GM23338 (cell line): ENCODE measurements around the gene SLC6A18. TPM values are rescaled to one million over a fixed set of nuclear protein-coding genes. Genes with fewer than 3 reads are reported as not detected.

Experiments
- ATAC-seq: fragments of 200-7000 bp; cut with Tn5 transposase; 3 replicates; pipeline ENCODE4 v1.9.1; 2020
- DNase-seq: peaks from one replicate; pipeline ENCODE4 v3.0.0-alpha.2; 2015; ENCODE audit warnings: low spot score
- H2AFZ ChIP-seq: fragments of 200-600 bp; sonication (generic); 2 replicates; pipeline ENCODE4 v1.8.0; 2016; ENCODE audit warnings: antibody characterized with exemption, mild to moderate bottlenecking, moderate library complexity
- H3F3A ChIP-seq: fragments of 200-600 bp; sonication (generic); replicated peaks from 2 replicates; pipeline ENCODE4 v1.8.0; 2017; ENCODE audit warnings: antibody characterized with exemption, mixed run types, low read depth
- H3K27ac ChIP-seq: fragments of 200-600 bp; sonication (generic); 2 replicates; pipeline ENCODE4 v1.6.1; 2016; ENCODE audit warnings: low read depth
- H3K27me3 ChIP-seq: fragments of 200-600 bp; sonication (generic); 2 replicates; pipeline ENCODE4 v1.8.0; 2016; ENCODE audit warnings: mild to moderate bottlenecking, mixed run types, moderate library complexity; ENCODE audit not compliant: insufficient read depth
- H3K36me3 ChIP-seq: fragments of 200-600 bp; sonication (generic); 2 replicates; pipeline ENCODE4 v1.8.0; 2016; ENCODE audit warnings: mild to moderate bottlenecking; ENCODE audit not compliant: insufficient read depth
- H3K4me1 ChIP-seq: fragments of 200-600 bp; sonication (generic); 2 replicates; pipeline ENCODE4 v1.8.0; 2016; ENCODE audit warnings: mild to moderate bottlenecking, moderate library complexity; ENCODE audit not compliant: insufficient read depth
- H3K4me2 ChIP-seq: fragments of 200-600 bp; sonication (generic); 2 replicates; pipeline ENCODE4 v1.7.1; 2017; ENCODE audit warnings: mixed run types
- H3K4me3 ChIP-seq: fragments of 200-600 bp; sonication (generic); 2 replicates; pipeline ENCODE4 v1.6.1; 2016; ENCODE audit warnings: mixed run types
- H3K79me2 ChIP-seq: fragments of 200-600 bp; sonication (generic); replicated peaks from 2 replicates; pipeline ENCODE4 v1.8.0; 2017; ENCODE audit warnings: mild to moderate bottlenecking; ENCODE audit not compliant: insufficient read depth
- H3K9me2 ChIP-seq: fragments of 200-600 bp; sonication (generic); 2 replicates; pipeline ENCODE4 v1.8.0; 2017; ENCODE audit not compliant: insufficient read depth
- H4K20me1 ChIP-seq: fragments of 200-600 bp; sonication (generic); replicated peaks from 2 replicates; pipeline ENCODE4 v1.8.0; 2017; ENCODE audit warnings: mild to moderate bottlenecking; ENCODE audit not compliant: insufficient read depth
- H3K27ac Mint-ChIP-seq: 2 replicates; pipeline ENCODE4 v1.8.0; 2020; ENCODE audit warnings: inconsistent platforms, mild to moderate bottlenecking, moderate library complexity, mixed read lengths
- H3K27me3 Mint-ChIP-seq: 3 replicates; pipeline ENCODE4 v1.8.0; 2022; ENCODE audit warnings: low read depth, mild to moderate bottlenecking, moderate library complexity, mixed read lengths, inconsistent platforms; ENCODE audit not compliant: insufficient read depth, poor library complexity
- H3K36me3 Mint-ChIP-seq: 3 replicates; pipeline ENCODE4 v1.8.0; 2021; ENCODE audit warnings: low read depth, mild to moderate bottlenecking, inconsistent platforms, moderate library complexity, mixed read lengths
- H3K4me1 Mint-ChIP-seq: 3 replicates; pipeline ENCODE4 v1.8.0; 2020; ENCODE audit warnings: mild to moderate bottlenecking, inconsistent platforms, mixed read lengths
- H3K4me3 Mint-ChIP-seq: 3 replicates; pipeline ENCODE4 v1.8.0; 2021; ENCODE audit warnings: moderate library complexity, mild to moderate bottlenecking, inconsistent platforms, mixed read lengths
- H3K9me3 Mint-ChIP-seq: 3 replicates; pipeline ENCODE4 v1.8.0; 2020; ENCODE audit warnings: moderate library complexity, mild to moderate bottlenecking, inconsistent platforms, mixed read lengths
- CTCF ChIP-seq, 2 experiments: fragments of 200-600 bp in 1 of 2; sonication (generic) in 1 of 2; conservative IDR thresholded peaks; 2 replicates each; pipeline versions ENCODE4 v1.5.1 to v1.6.1; 2016 to 2017; ENCODE audit warnings: antibody characterized with exemption in 2 of 2, low read depth in 2 of 2, mild to moderate bottlenecking in 2 of 2, moderate library complexity in 1 of 2
- EZH2 ChIP-seq: fragments of 200-600 bp; sonication (generic); IDR thresholded peaks from one replicate; pipeline ENCODE4 v1.8.0; 2017; ENCODE audit warnings: antibody characterized with exemption, mild to moderate bottlenecking, low read depth; ENCODE audit not compliant: unreplicated experiment
- JUNB ChIP-seq: IDR thresholded peaks from one replicate; pipeline ENCODE4 v1.6.1; 2016; ENCODE audit warnings: antibody characterized with exemption; ENCODE audit not compliant: unreplicated experiment
- NANOG ChIP-seq: IDR thresholded peaks from 2 replicates; pipeline ENCODE4 v1.6.1; 2016; ENCODE audit warnings: antibody characterized with exemption, borderline replicate concordance
- POLR2AphosphoS5 ChIP-seq: IDR thresholded peaks from 2 replicates; pipeline ENCODE4 v1.6.1; 2016; ENCODE audit warnings: antibody characterized with exemption, low read depth
- REST ChIP-seq: IDR thresholded peaks from one replicate; pipeline ENCODE4 v1.6.1; 2018; ENCODE audit warnings: antibody characterized with exemption; ENCODE audit not compliant: unreplicated experiment
- STAT1 ChIP-seq: IDR thresholded peaks from one replicate; pipeline ENCODE4 v1.6.1; 2016; ENCODE audit warnings: antibody characterized with exemption; ENCODE audit not compliant: unreplicated experiment
- ZNF114 ChIP-seq: fragments of 250-450 bp; sonication (Bioruptor Pico); IDR thresholded peaks from 2 replicates; pipeline ENCODE4 v1.5.0; 2020; ENCODE audit warnings: mild to moderate bottlenecking, moderate library complexity
- ZNF331 ChIP-seq: fragments of 250-450 bp; sonication (Bioruptor Pico); IDR thresholded peaks from 2 replicates; pipeline ENCODE4 v1.5.0; 2020; ENCODE audit warnings: low read depth, mild to moderate bottlenecking, moderate library complexity
- polyA plus RNA-seq: library from polyadenylated mRNA; unstranded; fragments of >200 nt; fragmentation: Nextera tagmentation; extraction: Ambion mirVana; gene quantifications from 2 replicates; pipeline ENCODE4 v1.2.1, GENCODE V29; 2016
- total RNA-seq: library from RNA; depleted of rRNA; stranded (reverse); fragments of >200 nt; shearing (Covaris generic); gene quantifications from 2 replicates; pipeline ENCODE4 v1.2.3, GENCODE V29; 2014
- TF ChIP-seq, protein P1 (sequence below): fragments of 250-450 bp; sonication (Bioruptor Pico); IDR thresholded peaks from 2 replicates; pipeline ENCODE4 v1.5.0; 2020; ENCODE audit warnings: mild to moderate bottlenecking, moderate library complexity
- TF ChIP-seq, protein P2 (sequence below): IDR thresholded peaks from 2 replicates; pipeline ENCODE4 v1.6.1; 2016; ENCODE audit warnings: antibody characterized with exemption

SLC6A18 gene
- total and polyA plus RNA-seq, 2 experiments from 2014 or later: not detected

- TF ChIP-seq, protein P1, sequence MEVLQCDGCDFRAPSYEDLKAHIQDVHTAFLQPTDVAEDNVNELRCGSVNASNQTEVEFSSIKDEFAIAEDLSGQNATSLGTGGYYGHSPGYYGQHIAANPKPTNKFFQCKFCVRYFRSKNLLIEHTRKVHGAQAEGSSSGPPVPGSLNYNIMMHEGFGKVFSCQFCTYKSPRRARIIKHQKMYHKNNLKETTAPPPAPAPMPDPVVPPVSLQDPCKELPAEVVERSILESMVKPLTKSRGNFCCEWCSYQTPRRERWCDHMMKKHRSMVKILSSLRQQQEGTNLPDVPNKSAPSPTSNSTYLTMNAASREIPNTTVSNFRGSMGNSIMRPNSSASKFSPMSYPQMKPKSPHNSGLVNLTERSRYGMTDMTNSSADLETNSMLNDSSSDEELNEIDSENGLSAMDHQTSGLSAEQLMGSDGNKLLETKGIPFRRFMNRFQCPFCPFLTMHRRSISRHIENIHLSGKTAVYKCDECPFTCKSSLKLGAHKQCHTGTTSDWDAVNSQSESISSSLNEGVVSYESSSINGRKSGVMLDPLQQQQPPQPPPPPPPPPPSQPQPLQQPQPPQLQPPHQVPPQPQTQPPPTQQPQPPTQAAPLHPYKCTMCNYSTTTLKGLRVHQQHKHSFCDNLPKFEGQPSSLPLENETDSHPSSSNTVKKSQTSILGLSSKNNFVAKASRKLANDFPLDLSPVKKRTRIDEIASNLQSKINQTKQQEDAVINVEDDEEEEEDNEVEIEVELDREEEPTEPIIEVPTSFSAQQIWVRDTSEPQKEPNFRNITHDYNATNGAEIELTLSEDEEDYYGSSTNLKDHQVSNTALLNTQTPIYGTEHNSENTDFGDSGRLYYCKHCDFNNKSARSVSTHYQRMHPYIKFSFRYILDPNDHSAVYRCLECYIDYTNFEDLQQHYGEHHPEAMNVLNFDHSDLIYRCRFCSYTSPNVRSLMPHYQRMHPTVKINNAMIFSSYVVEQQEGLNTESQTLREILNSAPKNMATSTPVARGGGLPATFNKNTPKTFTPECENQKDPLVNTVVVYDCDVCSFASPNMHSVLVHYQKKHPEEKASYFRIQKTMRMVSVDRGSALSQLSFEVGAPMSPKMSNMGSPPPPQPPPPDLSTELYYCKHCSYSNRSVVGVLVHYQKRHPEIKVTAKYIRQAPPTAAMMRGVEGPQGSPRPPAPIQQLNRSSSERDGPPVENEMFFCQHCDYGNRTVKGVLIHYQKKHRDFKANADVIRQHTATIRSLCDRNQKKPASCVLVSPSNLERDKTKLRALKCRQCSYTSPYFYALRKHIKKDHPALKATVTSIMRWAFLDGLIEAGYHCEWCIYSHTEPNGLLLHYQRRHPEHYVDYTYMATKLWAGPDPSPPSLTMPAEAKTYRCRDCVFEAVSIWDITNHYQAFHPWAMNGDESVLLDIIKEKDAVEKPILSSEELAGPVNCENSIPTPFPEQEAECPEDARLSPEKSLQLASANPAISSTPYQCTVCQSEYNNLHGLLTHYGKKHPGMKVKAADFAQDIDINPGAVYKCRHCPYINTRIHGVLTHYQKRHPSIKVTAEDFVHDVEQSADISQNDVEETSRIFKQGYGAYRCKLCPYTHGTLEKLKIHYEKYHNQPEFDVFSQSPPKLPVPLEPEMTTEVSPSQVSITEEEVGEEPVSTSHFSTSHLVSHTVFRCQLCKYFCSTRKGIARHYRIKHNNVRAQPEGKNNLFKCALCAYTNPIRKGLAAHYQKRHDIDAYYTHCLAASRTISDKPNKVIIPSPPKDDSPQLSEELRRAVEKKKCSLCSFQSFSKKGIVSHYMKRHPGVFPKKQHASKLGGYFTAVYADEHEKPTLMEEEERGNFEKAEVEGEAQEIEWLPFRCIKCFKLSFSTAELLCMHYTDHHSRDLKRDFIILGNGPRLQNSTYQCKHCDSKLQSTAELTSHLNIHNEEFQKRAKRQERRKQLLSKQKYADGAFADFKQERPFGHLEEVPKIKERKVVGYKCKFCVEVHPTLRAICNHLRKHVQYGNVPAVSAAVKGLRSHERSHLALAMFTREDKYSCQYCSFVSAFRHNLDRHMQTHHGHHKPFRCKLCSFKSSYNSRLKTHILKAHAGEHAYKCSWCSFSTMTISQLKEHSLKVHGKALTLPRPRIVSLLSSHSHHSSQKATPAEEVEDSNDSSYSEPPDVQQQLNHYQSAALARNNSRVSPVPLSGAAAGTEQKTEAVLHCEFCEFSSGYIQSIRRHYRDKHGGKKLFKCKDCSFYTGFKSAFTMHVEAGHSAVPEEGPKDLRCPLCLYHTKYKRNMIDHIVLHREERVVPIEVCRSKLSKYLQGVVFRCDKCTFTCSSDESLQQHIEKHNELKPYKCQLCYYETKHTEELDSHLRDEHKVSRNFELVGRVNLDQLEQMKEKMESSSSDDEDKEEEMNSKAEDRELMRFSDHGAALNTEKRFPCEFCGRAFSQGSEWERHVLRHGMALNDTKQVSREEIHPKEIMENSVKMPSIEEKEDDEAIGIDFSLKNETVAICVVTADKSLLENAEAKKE (CRISPR knock-in tag): no peak
- TF ChIP-seq CTCF (conservative IDR thresholded peaks at IDR 0.05; ENCODE audit: low read depth in 2 of 2): no peak
- TF ChIP-seq NANOG: no peak
Observed at GRCh38 chr5:1268666-1269065, 43.5 kb downstream of the SLC6A18 start (continued).

DNA sequence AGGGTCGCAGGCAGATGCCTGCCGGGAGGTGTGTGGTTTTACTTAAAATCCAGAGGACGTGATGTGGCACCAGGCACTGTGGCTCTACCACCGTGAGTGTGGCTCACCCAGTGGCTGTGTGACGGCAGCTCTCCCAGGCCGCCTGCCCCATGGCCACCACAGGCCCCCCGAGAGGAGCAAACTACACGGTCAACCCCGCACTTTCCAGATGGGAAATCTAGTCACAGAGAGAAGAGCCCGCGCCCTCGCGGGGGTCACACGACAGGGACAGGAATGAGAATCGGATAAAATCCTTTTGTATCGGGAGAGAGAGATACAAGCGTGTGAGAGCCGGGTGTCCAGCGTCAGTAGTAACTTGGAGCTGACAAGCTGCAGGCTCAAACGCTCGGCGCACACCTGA is 45.2 kb downstream of the SLC6A18 start:
- ATAC-seq: no peak
- Histone ChIP-seq H3F3A (no peaks in the 10 kb centered on the region), H3K79me2 (peaks cover 17% of the 10 kb centered on the region), H3K27me3 (no peaks in the 10 kb centered on the region), H3K36me3 (peaks cover 18% of the 10 kb centered on the region; the same call in 1 of the 2 replicates), H3K27ac (no peak overlapping the region), H3K4me3 (no peak overlapping the region), H3K4me2 (no peak overlapping the region), H4K20me1 (no peaks in the 10 kb centered on the region), H3K4me1 (no peaks in the 10 kb centered on the region), H2AFZ (no peak overlapping the region), H3K9me2 (no peaks in the 10 kb centered on the region)
- Mint-ChIP-seq H3K9me3 (no peaks in the 10 kb centered on the region), H3K4me3 (no peak overlapping the region), H3K27me3 (peaks cover 5% of the 10 kb centered on the region), H3K27ac (0 out of 2 replicates have a peak overlapping the region, but pooled peaks have one; percentile 43), H3K4me1 (no peaks in the 10 kb centered on the region), H3K36me3 (peaks cover 59% of the 10 kb centered on the region)
- TF ChIP-seq, protein P2, sequence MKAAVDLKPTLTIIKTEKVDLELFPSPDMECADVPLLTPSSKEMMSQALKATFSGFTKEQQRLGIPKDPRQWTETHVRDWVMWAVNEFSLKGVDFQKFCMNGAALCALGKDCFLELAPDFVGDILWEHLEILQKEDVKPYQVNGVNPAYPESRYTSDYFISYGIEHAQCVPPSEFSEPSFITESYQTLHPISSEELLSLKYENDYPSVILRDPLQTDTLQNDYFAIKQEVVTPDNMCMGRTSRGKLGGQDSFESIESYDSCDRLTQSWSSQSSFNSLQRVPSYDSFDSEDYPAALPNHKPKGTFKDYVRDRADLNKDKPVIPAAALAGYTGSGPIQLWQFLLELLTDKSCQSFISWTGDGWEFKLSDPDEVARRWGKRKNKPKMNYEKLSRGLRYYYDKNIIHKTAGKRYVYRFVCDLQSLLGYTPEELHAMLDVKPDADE: no peak
- TF ChIP-seq STAT1: no peak
- no peak for TF ChIP-seq JUNB
- no peak for TF ChIP-seq POLR2AphosphoS5
- no peak for TF ChIP-seq ZNF114 (CRISPR knock-in tag)
- no peak for TF ChIP-seq ZNF331 (CRISPR knock-in tag)
- TF ChIP-seq REST: no peak
- no peak for TF ChIP-seq EZH2
- DNase-seq: no peak
